ENCODE data around the gene IL17RC.
"Not testable (repeated sequence)": the region's sequence is repeated elsewhere in the genome, so short reads cannot be mapped to it uniquely, and the experiment has no call there.

The IL17RC gene

GRCh38 chr3:9891072-9891622, 25.8 kb upstream of the IL17RC start:
- no peak for DNase-seq (ENCODE audit: low read depth in 2 of 2)

GRCh38 chr3:9893739-9894138, 23.2 kb upstream of the IL17RC start:
- DNase-seq (ENCODE audit: low read depth in 2 of 2), result no peak

- not testable (repeated sequence) for DNase-seq (ENCODE audit: low read depth in 2 of 2)
These were observed 21.2 kb upstream of the IL17RC start for GRCh38 chr3:9895715-9896114.

- DNase-seq (ENCODE audit: low read depth in 2 of 2), result not testable (repeated sequence)
These were observed 20.0 kb upstream of the IL17RC start for GRCh38 chr3:9896755-9897407.

GRCh38 chr3:9897408-9898372, 19.2 kb upstream of the IL17RC start:
- DNase-seq (ENCODE audit: low read depth in 2 of 2), result no peak

GRCh38 chr3:9898467-9899241, 18.2 kb upstream of the IL17RC start:
- no peak for DNase-seq (ENCODE audit: low read depth in 2 of 2)

- no peak for DNase-seq (ENCODE audit: low read depth in 2 of 2)
These were observed 17.6 kb upstream of the IL17RC start for GRCh38 chr3:9899289-9899791.

GRCh38 chr3:9900965-9901415, 15.9 kb upstream of the IL17RC start:
- not testable (repeated sequence) for DNase-seq (ENCODE audit: low read depth in 2 of 2)

- DNase-seq (ENCODE audit: low read depth in 2 of 2), result no peak
These were observed 14.9 kb upstream of the IL17RC start for GRCh38 chr3:9901967-9902366.

- DNase-seq (ENCODE audit: low read depth in 2 of 2), result no peak
These were observed 14.3 kb upstream of the IL17RC start, which contains the start of gene IL17RE for GRCh38 chr3:9902372-9903237. Gene IL17RE (plus strand): TSS chr3:9902848. CDS start chr3:9902933, 85 bp downstream.

GRCh38 chr3:9903238-9903624, 13.7 kb upstream of the IL17RC start:
- no peak for DNase-seq (ENCODE audit: low read depth in 2 of 2)

GRCh38 chr3:9903904-9904303, 13.0 kb upstream of the IL17RC start:
- no peak for DNase-seq (ENCODE audit: low read depth in 2 of 2)

- DNase-seq (ENCODE audit: low read depth in 2 of 2), result no peak
These were observed 10.4 kb upstream of the IL17RC start for GRCh38 chr3:9906480-9906879.

- no peak for DNase-seq (ENCODE audit: low read depth in 2 of 2)
These were observed 8.6 kb upstream of the IL17RC start for GRCh38 chr3:9908286-9908685.

- no peak for DNase-seq (ENCODE audit: low read depth in 2 of 2)
These were observed 7.5 kb upstream of the IL17RC start for GRCh38 chr3:9909221-9910013.

GRCh38 chr3:9911863-9912262, 5.0 kb upstream of the IL17RC start:
- no peak for DNase-seq (ENCODE audit: low read depth in 2 of 2)

GRCh38 chr3:9912294-9912935, 4.5 kb upstream of the IL17RC start:
- no peak for DNase-seq (ENCODE audit: low read depth in 2 of 2)

- no peak for DNase-seq (ENCODE audit: low read depth in 2 of 2)
These were observed 3.3 kb upstream of the IL17RC start for GRCh38 chr3:9913601-9914000.

GRCh38 chr3:9914011-9914410, 2.9 kb upstream of the IL17RC start:
- DNase-seq (ENCODE audit: low read depth in 2 of 2), result no peak

Measured in stimulated activated CD8-positive, alpha-beta memory T cell treated with anti-CD3 and anti-CD28 coated beads, Interleukin-15, amount 100 ng/mL, for 4 hours (primary cell).